ENCODE data around the gene EPHB3. TPM values are rescaled to one million over a fixed set of nuclear protein-coding genes. Genes with fewer than 3 reads are reported as not detected.

The EPHB3 gene
- total and polyA plus RNA-seq, 8 donors = 8.1 to 32.9 (median 26.8) TPM

DNA sequence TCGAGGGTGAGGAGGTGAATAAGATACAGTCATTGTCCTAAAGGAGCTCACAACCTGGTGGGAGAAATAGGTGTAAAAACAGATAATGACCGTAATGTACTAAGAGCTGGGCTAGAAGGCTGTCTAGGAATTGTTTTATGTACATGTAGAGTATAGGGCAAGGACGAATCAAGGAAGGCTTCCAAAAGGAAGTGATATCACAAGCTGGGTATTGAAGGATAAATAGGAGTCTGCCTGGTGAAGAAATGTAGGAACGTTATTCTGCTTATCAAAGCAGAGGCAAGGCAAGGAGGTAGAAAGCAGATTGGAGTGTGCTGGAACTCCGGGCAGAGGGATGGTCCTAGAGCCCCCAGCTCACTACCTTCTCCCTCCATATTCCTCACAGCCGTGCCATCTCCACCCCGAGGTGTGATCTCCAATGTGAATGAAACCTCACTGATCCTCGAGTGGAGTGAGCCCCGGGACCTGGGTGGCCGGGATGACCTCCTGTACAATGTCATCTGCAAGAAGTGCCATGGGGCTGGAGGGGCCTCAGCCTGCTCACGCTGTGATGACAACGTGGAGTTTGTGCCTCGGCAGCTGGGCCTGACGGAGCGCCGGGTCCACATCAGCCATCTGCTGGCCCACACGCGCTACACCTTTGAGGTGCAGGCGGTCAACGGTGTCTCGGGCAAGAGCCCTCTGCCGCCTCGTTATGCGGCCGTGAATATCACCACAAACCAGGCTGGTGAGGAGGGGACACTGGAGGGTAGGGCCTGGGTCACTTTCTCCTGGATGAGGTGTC is 15.1 kb downstream of the EPHB3 start:
- Histone ChIP-seq H3K4me3 (no peak overlapping the region), H3K9me3 (no peaks in the 10 kb centered on the region), H3K4me1 (peaks cover 0 to 6% of the 10 kb centered on the region in 2 donors), H3K36me3 (peaks cover 0 to 34% of the 10 kb centered on the region in 2 donors), H3K27me3 (no peaks in the 10 kb centered on the region), H3K27ac (no peak overlapping the region)
- peak in 1 of 4 donors; percentile 69 for DNase-seq
- intact Hi-C loops (cut with DNase I) = no loop called here
- TF ChIP-seq, protein P1, sequence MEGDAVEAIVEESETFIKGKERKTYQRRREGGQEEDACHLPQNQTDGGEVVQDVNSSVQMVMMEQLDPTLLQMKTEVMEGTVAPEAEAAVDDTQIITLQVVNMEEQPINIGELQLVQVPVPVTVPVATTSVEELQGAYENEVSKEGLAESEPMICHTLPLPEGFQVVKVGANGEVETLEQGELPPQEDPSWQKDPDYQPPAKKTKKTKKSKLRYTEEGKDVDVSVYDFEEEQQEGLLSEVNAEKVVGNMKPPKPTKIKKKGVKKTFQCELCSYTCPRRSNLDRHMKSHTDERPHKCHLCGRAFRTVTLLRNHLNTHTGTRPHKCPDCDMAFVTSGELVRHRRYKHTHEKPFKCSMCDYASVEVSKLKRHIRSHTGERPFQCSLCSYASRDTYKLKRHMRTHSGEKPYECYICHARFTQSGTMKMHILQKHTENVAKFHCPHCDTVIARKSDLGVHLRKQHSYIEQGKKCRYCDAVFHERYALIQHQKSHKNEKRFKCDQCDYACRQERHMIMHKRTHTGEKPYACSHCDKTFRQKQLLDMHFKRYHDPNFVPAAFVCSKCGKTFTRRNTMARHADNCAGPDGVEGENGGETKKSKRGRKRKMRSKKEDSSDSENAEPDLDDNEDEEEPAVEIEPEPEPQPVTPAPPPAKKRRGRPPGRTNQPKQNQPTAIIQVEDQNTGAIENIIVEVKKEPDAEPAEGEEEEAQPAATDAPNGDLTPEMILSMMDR (IDR thresholded peaks at IDR 0.05) = no peak
- ATAC-seq = no peak

DNA sequence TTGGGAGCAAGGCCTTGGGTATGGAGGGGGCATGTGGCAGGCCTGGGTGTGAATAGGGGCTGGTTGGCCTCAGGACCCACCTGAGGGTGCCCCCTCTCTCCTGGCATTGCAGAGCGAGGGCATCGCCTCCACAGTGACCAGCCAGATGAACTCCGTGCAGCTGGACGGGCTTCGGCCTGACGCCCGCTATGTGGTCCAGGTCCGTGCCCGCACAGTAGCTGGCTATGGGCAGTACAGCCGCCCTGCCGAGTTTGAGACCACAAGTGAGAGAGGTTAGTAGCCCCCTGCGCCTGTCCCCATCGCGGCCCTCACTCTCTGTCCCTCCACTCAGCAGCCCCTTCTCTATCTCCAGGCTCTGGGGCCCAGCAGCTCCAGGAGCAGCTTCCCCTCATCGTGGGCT is 16.0 kb downstream of the EPHB3 start:
- H3K27ac ChIP-seq = no peak overlapping the region
- H3K9me3 ChIP-seq = no peaks in the 10 kb centered on the region
- DNase-seq = peak in 1 of 4 donors; percentile 75
- TF ChIP-seq, protein P1 (IDR thresholded peaks at IDR 0.05) = no peak
- H3K4me3 ChIP-seq = no peak overlapping the region
- intact Hi-C loops (cut with DNase I) = no loop called here
- no peak for ATAC-seq
- H3K36me3 ChIP-seq = peaks cover 0 to 36% of the 10 kb centered on the region in 2 donors
- peaks cover 0 to 11% of the 10 kb centered on the region in 2 donors for H3K4me1 ChIP-seq
- peaks cover 0 to 3% of the 10 kb centered on the region in 2 donors for H3K27me3 ChIP-seq

DNA sequence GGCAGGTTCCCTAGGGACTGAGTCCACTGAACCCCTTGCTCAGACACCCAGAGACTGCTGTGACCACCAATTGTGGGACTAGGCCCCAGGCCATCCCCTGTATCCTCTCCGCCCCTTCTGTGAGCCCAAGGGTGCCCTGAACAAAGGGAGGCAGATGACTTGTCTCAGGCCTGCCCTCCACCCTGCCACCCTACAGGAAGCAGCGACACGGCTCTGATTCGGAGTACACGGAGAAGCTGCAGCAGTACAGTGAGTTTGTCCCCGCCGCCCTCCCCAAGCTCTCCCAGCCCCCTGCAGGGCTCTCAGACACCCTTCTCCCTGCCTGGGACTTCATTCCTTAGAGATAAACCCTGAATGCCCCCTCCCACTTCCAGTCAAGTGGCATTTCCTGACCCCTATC is 16.6 kb downstream of the EPHB3 start:
- H3K4me3 ChIP-seq = no peak overlapping the region
- H3K36me3 ChIP-seq = peaks cover 0 to 36% of the 10 kb centered on the region in 2 donors
- H3K4me1 ChIP-seq = peaks cover 6 to 18% of the 10 kb centered on the region in 2 donors
- intact Hi-C loops (cut with DNase I) = no loop called here
- H3K9me3 ChIP-seq = no peaks in the 10 kb centered on the region
- peaks cover 0 to 10% of the 10 kb centered on the region in 2 donors for H3K27me3 ChIP-seq
- TF ChIP-seq, protein P1 (IDR thresholded peaks at IDR 0.05) = no peak
- DNase-seq (peak in 1 of 4 donors; percentile 54), ATAC-seq (no peak)
- no peak overlapping the region for H3K27ac ChIP-seq

DNA sequence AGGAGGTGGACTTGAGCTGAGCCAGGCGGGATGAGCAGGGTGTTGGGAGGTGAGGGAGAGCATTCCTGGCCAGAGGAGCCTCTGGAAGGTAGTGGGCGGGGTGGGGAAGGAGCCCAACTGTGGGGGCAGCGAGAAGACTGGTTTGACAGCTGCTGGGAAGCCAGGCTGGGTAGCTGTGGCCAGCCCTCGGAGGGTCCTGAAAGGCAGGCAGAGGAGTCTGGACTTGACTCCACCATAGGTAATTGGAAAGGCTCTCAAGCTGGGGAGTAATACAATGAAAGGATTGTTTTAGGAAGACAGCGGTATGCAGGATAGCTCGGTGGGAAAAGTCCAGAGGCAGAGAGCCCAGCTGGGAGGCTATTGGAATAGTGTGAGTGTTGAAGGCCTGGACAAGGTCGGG is 17.2 kb downstream of the EPHB3 start:
- TF ChIP-seq, protein P1 (IDR thresholded peaks at IDR 0.05) = no peak
- peak in 1 of 4 donors; percentile 51 for DNase-seq
- intact Hi-C loops (cut with DNase I) = no loop called here
- Histone ChIP-seq H3K4me1 (peaks cover 9 to 24% of the 10 kb centered on the region in 2 donors), H3K36me3 (peaks cover 0 to 36% of the 10 kb centered on the region in 2 donors), H3K27ac (no peak overlapping the region), H3K4me3 (no peak overlapping the region), H3K9me3 (no peaks in the 10 kb centered on the region), H3K27me3 (peaks cover 0 to 16% of the 10 kb centered on the region in 2 donors)
- ATAC-seq = no peak

DNA sequence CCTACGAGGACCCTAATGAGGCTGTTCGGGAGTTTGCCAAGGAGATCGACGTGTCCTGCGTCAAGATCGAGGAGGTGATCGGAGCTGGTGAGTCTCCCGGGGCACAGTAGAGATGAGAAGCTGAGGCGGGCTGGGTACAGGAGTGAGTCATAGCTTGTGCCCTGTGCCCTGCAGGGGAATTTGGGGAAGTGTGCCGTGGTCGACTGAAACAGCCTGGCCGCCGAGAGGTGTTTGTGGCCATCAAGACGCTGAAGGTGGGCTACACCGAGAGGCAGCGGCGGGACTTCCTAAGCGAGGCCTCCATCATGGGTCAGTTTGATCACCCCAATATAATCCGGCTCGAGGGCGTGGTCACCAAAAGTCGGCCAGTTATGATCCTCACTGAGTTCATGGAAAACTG is 17.9 kb downstream of the EPHB3 start:
- Histone ChIP-seq H3K36me3 (peaks cover 0 to 36% of the 10 kb centered on the region in 2 donors), H3K27ac (no peak overlapping the region), H3K4me1 (peaks cover 10 to 30% of the 10 kb centered on the region in 2 donors), H3K4me3 (no peak overlapping the region), H3K9me3 (no peaks in the 10 kb centered on the region), H3K27me3 (peaks cover 0 to 23% of the 10 kb centered on the region in 2 donors)
- ATAC-seq (no peak), DNase-seq (peak in 1 of 4 donors; percentile 67)
- intact Hi-C loops (cut with DNase I) = no loop called here
- TF ChIP-seq, protein P1 (IDR thresholded peaks at IDR 0.05) = no peak
